Measurements from ENCODE around the gene NPM3.

NPM3 gene

GRCh38 chr10:101828766-101829551, 45.7 kb upstream of the NPM3 start:
- CTCF ChIA-PET: interaction anchor here (1.3 kb wide), 1 partner anchor 12 kb away, joined by 4 read pairs; no protein-coding TSS in a partner anchor
- POLR2A ChIA-PET: interaction anchor here (1.0 to 2.3 kb wide), 2 partner anchors 10 kb away, joined by 7 to 16 read pairs; partner anchors contain the start of gene OGA
- TF ChIP-seq FOXK2 (IDR thresholded peaks at IDR 0.05) (no peak), ELF4 (IDR thresholded peaks at IDR 0.05) (no peak), BHLHE40 (IDR thresholded peaks at IDR 0.05; ENCODE audit: borderline replicate concordance) (no peak), ARNT (IDR thresholded peaks at IDR 0.05) (no peak), SP1 (IDR thresholded peaks at IDR 0.05) (no peak), ZNF384 (IDR thresholded peaks at IDR 0.05) (no peak), HDGF (IDR thresholded peaks at IDR 0.05; ENCODE audit: borderline replicate concordance) (no peak), FOXM1 (IDR thresholded peaks at IDR 0.05; ENCODE audit: borderline replicate concordance) (no peak), SUZ12 (IDR thresholded peaks at IDR 0.05) (no peak), CTBP1 (IDR thresholded peaks at IDR 0.05; ENCODE audit: borderline replicate concordance) (no peak), L3MBTL2 (conservative IDR thresholded peaks at IDR 0.05) (no peak)
- TF ChIP-seq, protein P1, sequence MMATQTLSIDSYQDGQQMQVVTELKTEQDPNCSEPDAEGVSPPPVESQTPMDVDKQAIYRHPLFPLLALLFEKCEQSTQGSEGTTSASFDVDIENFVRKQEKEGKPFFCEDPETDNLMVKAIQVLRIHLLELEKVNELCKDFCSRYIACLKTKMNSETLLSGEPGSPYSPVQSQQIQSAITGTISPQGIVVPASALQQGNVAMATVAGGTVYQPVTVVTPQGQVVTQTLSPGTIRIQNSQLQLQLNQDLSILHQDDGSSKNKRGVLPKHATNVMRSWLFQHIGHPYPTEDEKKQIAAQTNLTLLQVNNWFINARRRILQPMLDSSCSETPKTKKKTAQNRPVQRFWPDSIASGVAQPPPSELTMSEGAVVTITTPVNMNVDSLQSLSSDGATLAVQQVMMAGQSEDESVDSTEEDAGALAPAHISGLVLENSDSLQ (IDR thresholded peaks at IDR 0.05): no peak
- no peak for DNase-seq (ENCODE audit: extremely low spot score)

GRCh38 chr10:101827919-101828600, 44.8 kb upstream of the NPM3 start:
- TF ChIP-seq NFRKB (IDR thresholded peaks at IDR 0.05) (no peak), TARDBP (IDR thresholded peaks at IDR 0.05) (no peak), L3MBTL2 (conservative IDR thresholded peaks at IDR 0.05) (no peak), LEF1 (IDR thresholded peaks at IDR 0.05; ENCODE audit: borderline replicate concordance) (no peak), BHLHE40 (IDR thresholded peaks at IDR 0.05; ENCODE audit: borderline replicate concordance) (no peak), FOXA1 (IDR thresholded peaks at IDR 0.05) (no peak), ELF4 (IDR thresholded peaks at IDR 0.05) (no peak)
- ChIA-PET POLR2A (interaction anchor here (2.3 kb wide), 1 partner anchor 9 kb away, joined by 16 read pairs; the partner anchor contains the start of gene OGA), CTCF (interaction anchor here (1.3 kb wide), 1 partner anchor 13 kb away, joined by 4 read pairs; no protein-coding TSS in a partner anchor)
- no peak for DNase-seq (ENCODE audit: extremely low spot score)

DNA sequence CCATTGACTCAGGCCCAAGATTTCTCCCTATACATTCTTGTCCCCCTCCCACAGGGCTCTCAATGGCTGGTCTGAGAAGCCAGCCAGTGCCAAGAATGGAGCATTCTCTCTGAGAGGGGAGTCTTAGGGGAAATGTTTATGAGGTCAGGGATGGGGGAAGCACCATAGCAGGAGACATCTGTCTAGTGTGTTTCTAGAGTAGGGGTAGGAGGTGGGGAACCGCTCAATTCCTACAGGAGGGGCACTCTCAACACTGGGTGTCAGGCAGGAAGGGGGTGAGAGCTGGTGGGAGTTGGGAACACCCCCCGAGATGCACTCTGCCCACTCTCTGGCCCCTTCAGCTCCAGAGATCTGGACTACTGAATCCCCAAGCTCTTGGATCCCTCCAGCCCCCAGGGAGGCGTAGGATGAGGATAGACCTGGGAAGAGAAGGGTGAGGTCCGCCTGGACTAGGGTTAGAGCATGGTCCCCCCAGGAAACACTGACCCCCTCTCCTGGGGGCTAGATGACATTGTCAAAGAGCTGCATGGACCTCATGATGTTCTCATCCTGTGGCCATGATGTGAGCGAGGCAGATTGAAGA, 43.7 kb upstream of the NPM3 start:
- no peak for TF ChIP-seq NFRKB (IDR thresholded peaks at IDR 0.05)
- no peak for TF ChIP-seq SUZ12 (IDR thresholded peaks at IDR 0.05)
- TF ChIP-seq BHLHE40 (IDR thresholded peaks at IDR 0.05; ENCODE audit: borderline replicate concordance): no peak
- TF ChIP-seq ELF4 (IDR thresholded peaks at IDR 0.05): no peak
- no peak for TF ChIP-seq L3MBTL2 (conservative IDR thresholded peaks at IDR 0.05)
- CTCF ChIA-PET: no interaction called here
- POLR2A ChIA-PET: interaction anchor here (2.3 kb wide), 1 partner anchor 8 kb away, joined by 16 read pairs; the partner anchor contains the start of gene OGA
- no peak for DNase-seq (ENCODE audit: extremely low spot score)

GRCh38 chr10:101824736-101825135, 41.5 kb upstream of the NPM3 start:
- POLR2A ChIA-PET: no interaction called here
- no peak for DNase-seq (ENCODE audit: extremely low spot score)
- CTCF ChIA-PET: interaction anchor here (0.7 kb wide), 1 partner anchor 146 kb away, joined by 3 read pairs; no protein-coding TSS in a partner anchor
- TF ChIP-seq CTBP1 (IDR thresholded peaks at IDR 0.05; ENCODE audit: borderline replicate concordance): no peak
- TF ChIP-seq ARNT (IDR thresholded peaks at IDR 0.05): no peak
- no peak for TF ChIP-seq L3MBTL2 (conservative IDR thresholded peaks at IDR 0.05)
- TF ChIP-seq SUZ12 (IDR thresholded peaks at IDR 0.05): no peak
- TF ChIP-seq, protein P1 (IDR thresholded peaks at IDR 0.05): no peak
- TF ChIP-seq SP1 (IDR thresholded peaks at IDR 0.05): no peak
- TF ChIP-seq BHLHE40 (IDR thresholded peaks at IDR 0.05; ENCODE audit: borderline replicate concordance): no peak
- TF ChIP-seq ELF4 (IDR thresholded peaks at IDR 0.05): no peak
- no peak for TF ChIP-seq FOXA1 (IDR thresholded peaks at IDR 0.05)
- TF ChIP-seq NFRKB (IDR thresholded peaks at IDR 0.05): no peak
- no peak for TF ChIP-seq ZNF384 (IDR thresholded peaks at IDR 0.05)
- TF ChIP-seq FOXK2 (IDR thresholded peaks at IDR 0.05): no peak
- TF ChIP-seq HDGF (IDR thresholded peaks at IDR 0.05; ENCODE audit: borderline replicate concordance): no peak

DNA sequence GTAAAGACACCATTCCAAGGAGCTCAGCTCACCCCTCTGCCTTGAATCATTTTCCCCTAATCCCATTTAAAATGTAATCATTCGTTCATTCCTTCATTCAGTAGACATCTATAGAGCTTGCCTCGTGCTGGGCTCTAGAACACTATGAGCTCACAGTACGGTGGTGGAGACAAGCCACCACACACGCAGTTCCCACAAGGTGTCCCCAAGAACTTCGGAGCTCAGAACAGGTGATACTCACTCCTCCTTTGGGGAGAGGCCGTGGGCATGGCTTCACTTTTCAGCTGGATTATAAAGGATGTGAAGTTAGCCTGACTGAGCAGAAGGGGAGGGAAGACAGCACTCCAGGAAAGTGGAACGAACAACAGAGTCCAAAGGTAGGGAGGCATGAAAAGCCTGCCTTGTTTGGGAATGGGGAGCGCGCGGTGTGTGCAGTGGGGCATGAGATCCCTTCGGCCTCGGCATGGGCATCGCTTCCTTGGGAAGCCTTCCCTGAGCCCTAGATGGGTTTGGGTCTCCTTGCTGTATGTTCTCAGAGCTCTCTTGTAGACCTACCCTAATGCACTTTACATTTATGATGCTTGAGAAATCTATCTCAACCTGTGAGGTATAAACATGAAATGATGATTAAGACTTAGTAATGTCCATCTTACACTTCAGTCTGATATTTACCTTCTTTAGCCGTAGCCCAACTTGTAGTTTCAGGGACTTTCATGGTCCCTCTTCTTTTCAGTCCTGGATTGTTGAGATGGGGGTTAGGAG, 35.8 kb upstream of the NPM3 start:
- CTCF ChIA-PET: interaction anchor here (0.6 to 2.1 kb wide), 6 partner anchors 17 to 595 kb away, joined by 4 to 12 read pairs (median 6); no protein-coding TSS in a partner anchor

More for the DNA sequence above, 35.8 kb upstream of the NPM3 start:
- POLR2A ChIA-PET: interaction anchor here (0.6 to 2.9 kb wide), 19 partner anchors 9 to 744 kb away, joined by 3 to 24 read pairs (median 3); partner anchors contain the start of gene NPM3
- peak; percentile 58 for DNase-seq (ENCODE audit: extremely low spot score)
- TF ChIP-seq, protein P1 (IDR thresholded peaks at IDR 0.05): no peak
- TF ChIP-seq L3MBTL2 (conservative IDR thresholded peaks at IDR 0.05): peak; percentile 85
